Left ventricle myocardium inferior (tissue), 1 donor: ENCODE measurements around the gene EFNB3. TPM values are rescaled to one million over a fixed set of nuclear protein-coding genes. Genes with fewer than 3 reads are reported as not detected.
A peak's percentile ranks its signal among the peaks of the same experiment; 100 is the strongest.

Source experiments
- DNase-seq: peaks from one replicate; pipeline ENCODE4 v3.0.0-alpha.2; 2020
- H3K27ac ChIP-seq: fragments of 200-600 bp; replicated peaks from 2 replicates; pipeline ENCODE4 v1.8.0; 2021
- H3K27me3 ChIP-seq: fragments of 200-600 bp; 2 replicates; pipeline ENCODE4 v1.8.0; 2021; ENCODE audit warnings: low read depth
- H3K36me3 ChIP-seq: fragments of 200-600 bp; 2 replicates; pipeline ENCODE4 v1.8.0; 2021
- H3K4me1 ChIP-seq: fragments of 200-600 bp; 2 replicates; pipeline ENCODE4 v1.8.0; 2021
- H3K4me3 ChIP-seq: fragments of 200-600 bp; 2 replicates; pipeline ENCODE4 v1.8.0; 2021; ENCODE audit warnings: mild to moderate bottlenecking, moderate library complexity
- H3K9me3 ChIP-seq: fragments of 200-600 bp; replicated peaks from 2 replicates; pipeline ENCODE4 v1.8.0; 2021
- intact Hi-C: fragments of 100-400 bp; cut with micrococcal nuclease; formaldehyde crosslinking; loops from one replicate; pipeline ENCODE4 v1.11.0; 2022
- total RNA-seq: library from RNA; stranded (reverse); fragmentation: NEBNext Ultra II Directional; extraction: Animal tissue kit (Norgen Biotek cat#: 25700); gene quantifications from one replicate; pipeline ENCODE4 v1.2.1, GENCODE V29; 2021
- TF ChIP-seq, protein P1 (sequence below): fragments of 200-600 bp; IDR thresholded peaks from 2 replicates; pipeline ENCODE4 v1.8.0; 2021; ENCODE audit warnings: antibody characterized with exemption, mild to moderate bottlenecking, borderline replicate concordance
- donor health status: DM: no; HTN: yes; CAD: no; lungs with severe emphysema.

EFNB3 gene
- total RNA-seq, 1 donor from 2014 or later, result not detected

DNA sequence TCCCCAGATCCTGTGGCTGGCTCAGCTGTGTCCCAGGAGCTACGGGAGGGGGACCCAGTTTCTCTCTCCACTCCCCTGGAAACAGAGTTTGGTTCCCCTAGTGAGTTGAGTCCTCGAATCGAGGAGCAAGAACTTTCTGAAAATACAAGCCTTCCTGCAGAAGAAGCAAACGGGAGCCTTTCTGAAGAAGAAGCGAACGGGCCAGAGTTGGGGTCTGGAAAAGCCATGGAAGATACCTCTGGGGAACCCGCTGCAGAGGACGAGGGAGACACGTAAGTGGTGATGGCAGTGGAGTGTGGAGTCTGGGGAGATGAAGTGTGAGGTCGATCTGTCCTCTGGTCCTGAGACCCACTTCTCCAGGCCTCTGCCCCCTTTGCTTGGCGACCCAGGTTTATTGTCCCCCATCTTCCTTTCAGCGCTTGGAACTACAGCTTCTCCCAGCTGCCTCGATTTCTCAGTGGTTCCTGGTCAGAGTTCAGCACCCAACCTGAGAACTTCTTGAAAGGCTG lies 16.1 kb upstream of the EFNB3 start:
- intact Hi-C loops, result loop anchor here (5.0 kb wide), 1 partner anchor 57 kb away; the partner anchor contains the start of gene SHBG
- H3K27ac ChIP-seq, result peak overlapping the region; percentile 99
- no peaks in the 10 kb centered on the region for H3K9me3 ChIP-seq
- peak overlapping the region; percentile 95 for H3K4me3 ChIP-seq
- peaks cover 49% of the 10 kb centered on the region for H3K4me1 ChIP-seq
- H3K27me3 ChIP-seq, result no peaks in the 10 kb centered on the region
- peaks cover 13% of the 10 kb centered on the region for H3K36me3 ChIP-seq
- TF ChIP-seq, protein P1, sequence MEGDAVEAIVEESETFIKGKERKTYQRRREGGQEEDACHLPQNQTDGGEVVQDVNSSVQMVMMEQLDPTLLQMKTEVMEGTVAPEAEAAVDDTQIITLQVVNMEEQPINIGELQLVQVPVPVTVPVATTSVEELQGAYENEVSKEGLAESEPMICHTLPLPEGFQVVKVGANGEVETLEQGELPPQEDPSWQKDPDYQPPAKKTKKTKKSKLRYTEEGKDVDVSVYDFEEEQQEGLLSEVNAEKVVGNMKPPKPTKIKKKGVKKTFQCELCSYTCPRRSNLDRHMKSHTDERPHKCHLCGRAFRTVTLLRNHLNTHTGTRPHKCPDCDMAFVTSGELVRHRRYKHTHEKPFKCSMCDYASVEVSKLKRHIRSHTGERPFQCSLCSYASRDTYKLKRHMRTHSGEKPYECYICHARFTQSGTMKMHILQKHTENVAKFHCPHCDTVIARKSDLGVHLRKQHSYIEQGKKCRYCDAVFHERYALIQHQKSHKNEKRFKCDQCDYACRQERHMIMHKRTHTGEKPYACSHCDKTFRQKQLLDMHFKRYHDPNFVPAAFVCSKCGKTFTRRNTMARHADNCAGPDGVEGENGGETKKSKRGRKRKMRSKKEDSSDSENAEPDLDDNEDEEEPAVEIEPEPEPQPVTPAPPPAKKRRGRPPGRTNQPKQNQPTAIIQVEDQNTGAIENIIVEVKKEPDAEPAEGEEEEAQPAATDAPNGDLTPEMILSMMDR, result no peak
- DNase-seq, result no peak

DNA sequence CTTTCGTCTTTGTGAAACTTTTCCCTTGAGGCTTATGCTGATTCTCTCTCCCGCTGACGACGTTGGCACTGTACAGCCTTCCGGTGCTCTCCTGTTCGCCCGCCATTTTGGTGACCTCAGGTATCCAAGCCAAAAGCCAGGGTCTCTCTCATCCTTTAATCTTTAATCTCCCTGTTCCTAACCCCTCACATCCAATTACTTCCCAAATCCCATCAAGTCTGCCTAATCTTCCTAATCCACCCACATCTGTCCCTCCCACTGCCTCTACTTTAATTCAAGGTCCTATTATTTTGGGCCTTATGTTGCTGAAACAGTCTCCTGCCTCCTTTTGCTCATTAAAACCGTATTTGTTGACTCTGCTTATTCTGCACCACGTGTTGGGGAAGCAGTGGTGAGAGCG lies 9.4 kb upstream of the EFNB3 start:
- Histone ChIP-seq H3K4me1 (no peaks in the 10 kb centered on the region), H3K27ac (no peak overlapping the region), H3K4me3 (no peak overlapping the region), H3K36me3 (peaks cover 34% of the 10 kb centered on the region), H3K27me3 (no peaks in the 10 kb centered on the region), H3K9me3 (no peaks in the 10 kb centered on the region)
- intact Hi-C loops, result no loop called here
- no peak for DNase-seq
- TF ChIP-seq, protein P1, result no peak

DNA sequence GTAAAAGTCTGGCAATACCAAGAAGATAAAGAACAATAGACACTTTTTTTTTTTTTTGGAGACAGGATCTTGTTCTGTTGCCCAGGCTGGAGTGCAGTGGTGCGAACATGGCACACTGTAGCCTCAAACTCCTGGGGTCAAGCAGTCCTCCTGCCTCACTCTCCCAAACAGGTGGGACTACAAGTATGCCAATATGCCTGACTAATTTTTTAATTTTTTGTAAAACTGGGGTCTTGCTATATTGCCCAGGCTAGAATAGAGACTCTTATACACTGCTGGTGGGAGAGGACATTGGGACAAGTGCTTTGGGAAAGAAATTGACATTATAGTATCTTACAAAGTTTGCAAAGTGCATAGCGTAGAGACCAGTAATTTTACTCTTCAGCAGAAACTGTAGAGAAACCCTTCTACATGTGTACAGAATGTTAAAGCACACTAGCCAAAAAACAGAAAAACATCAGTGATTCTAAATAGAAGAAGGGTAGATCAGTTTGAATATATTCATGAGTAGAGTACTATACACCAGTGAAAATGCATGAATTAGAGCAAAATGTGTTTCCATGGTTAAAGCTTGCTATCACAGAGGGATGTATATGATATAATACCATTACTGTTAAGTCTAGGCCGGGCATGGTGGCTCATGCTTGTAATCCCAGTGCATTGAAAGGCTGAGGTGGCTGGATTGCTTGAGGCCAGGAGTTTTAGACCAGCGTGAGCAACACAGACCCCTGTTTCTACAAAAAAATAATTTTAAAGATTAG lies 7.0 kb upstream of the EFNB3 start:
- peaks cover 55% of the 10 kb centered on the region for H3K36me3 ChIP-seq
- H3K27me3 ChIP-seq, result peaks cover 18% of the 10 kb centered on the region
- no peak overlapping the region for H3K4me3 ChIP-seq
- H3K9me3 ChIP-seq, result no peaks in the 10 kb centered on the region
- intact Hi-C loops, result no loop called here
- DNase-seq, result no peak
- TF ChIP-seq, protein P1, result no peak
- H3K4me1 ChIP-seq, result no peaks in the 10 kb centered on the region
- H3K27ac ChIP-seq, result no peak overlapping the region

DNA sequence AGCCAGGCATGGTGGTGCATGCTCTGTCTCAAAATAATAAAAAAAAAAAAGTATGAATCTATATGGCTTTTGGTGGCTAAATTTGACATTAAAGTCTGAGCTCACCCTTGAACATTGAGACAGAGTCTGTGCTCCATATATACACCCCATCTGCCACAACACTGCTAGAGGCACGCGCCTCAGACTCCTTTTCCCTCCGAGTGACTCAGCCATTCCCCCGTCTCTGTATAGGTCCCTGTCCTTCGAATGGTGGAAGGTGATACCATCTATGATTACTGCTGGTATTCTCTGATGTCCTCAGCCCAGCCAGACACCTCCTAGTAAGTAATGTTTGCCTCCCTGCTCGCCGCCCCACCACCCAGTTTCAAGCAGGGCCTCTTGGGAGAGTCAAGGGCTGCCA lies 4.5 kb upstream of the EFNB3 start:
- peaks cover 43% of the 10 kb centered on the region for H3K27me3 ChIP-seq
- peaks cover 20% of the 10 kb centered on the region for H3K4me1 ChIP-seq
- intact Hi-C loops, result no loop called here
- TF ChIP-seq, protein P1, result no peak
- DNase-seq, result no peak
- H3K9me3 ChIP-seq, result no peaks in the 10 kb centered on the region
- no peak overlapping the region for H3K27ac ChIP-seq
- peaks cover 33% of the 10 kb centered on the region for H3K36me3 ChIP-seq
- no peak overlapping the region for H3K4me3 ChIP-seq

DNA sequence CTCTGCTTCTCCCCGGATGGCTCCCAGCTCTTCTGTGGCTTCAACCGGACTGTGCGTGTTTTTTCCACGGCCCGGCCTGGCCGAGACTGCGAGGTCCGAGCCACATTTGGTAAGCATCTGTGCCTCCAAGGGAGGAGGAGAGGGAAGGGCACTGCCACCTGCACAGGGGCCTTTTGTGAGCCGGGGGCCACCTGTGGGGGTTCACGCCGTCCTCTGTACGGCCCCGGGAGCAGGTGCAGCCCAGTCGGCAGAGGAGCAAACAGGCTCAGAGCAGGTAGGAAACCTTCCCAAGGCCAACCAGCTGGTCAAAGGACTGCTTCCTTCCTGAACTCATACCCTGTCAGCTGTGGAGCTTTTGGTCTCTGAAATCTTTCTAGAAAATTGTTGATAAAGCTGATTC lies 3.3 kb upstream of the EFNB3 start:
- intact Hi-C loops, result no loop called here
- DNase-seq, result no peak
- Histone ChIP-seq H3K36me3 (peaks cover 29% of the 10 kb centered on the region), H3K4me3 (no peak overlapping the region), H3K9me3 (no peaks in the 10 kb centered on the region), H3K27ac (no peak overlapping the region), H3K27me3 (peaks cover 55% of the 10 kb centered on the region), H3K4me1 (peaks cover 26% of the 10 kb centered on the region)
- TF ChIP-seq, protein P1, result no peak
